ENCODE results near the gene STIM2.

Gene STIM2

GRCh38 chr4:26884486-26884988 is 23.9 kb downstream of the STIM2 start:
- Histone ChIP-seq H3K4me1 (ENCODE audit: control insufficient read depth in 2 of 2, insufficient read depth in 1 of 2, low read depth in 1 of 2, low read length in 2 of 2) (no peaks in the 10 kb centered on the region), H3K14ac (ENCODE audit: low read length) (no peak overlapping the region), H3K79me1 (ENCODE audit: low read depth, low read length) (peaks cover 1% of the 10 kb centered on the region), H3K18ac (ENCODE audit: low read length) (no peak overlapping the region), H2BK12ac (ENCODE audit: low read length) (no peak overlapping the region), H2AFZ (ENCODE audit: low read length) (no peak overlapping the region), H3K27ac (replicated peaks; ENCODE audit: low read length) (no peak overlapping the region), H3K23ac (ENCODE audit: low read depth, low read length, poor library complexity) (no peak overlapping the region), H2AK5ac (ENCODE audit: low read depth, low read length) (no peak overlapping the region), H4K8ac (ENCODE audit: low read depth, low read length) (no peak overlapping the region), H2BK120ac (ENCODE audit: low read depth, low read length) (no peak overlapping the region), H2BK15ac (ENCODE audit: low read length) (no peak overlapping the region), H3K27me3 (ENCODE audit: control insufficient read depth in 3 of 3, insufficient read depth in 3 of 3, low read depth in 1 of 3, low read length in 3 of 3) (no peaks in the 10 kb centered on the region), H2BK5ac (ENCODE audit: low read length) (no peak overlapping the region), H3K4me3 (ENCODE audit: low read length in 2 of 2) (no peak overlapping the region), H3K9ac (ENCODE audit: low read depth, low read length, poor library complexity) (no peak overlapping the region), H3K36me3 (replicated peaks in 1 of 2; ENCODE audit: control insufficient read depth in 2 of 2, insufficient read depth in 2 of 2, low read length in 2 of 2) (no peaks in the 10 kb centered on the region), H4K91ac (ENCODE audit: low read depth, low read length, poor library complexity) (no peak overlapping the region), H3K4ac (ENCODE audit: low read length) (no peak overlapping the region), H3K9me3 (replicated peaks in 1 of 2; ENCODE audit: control insufficient read depth in 2 of 2, insufficient read depth in 1 of 2, low read depth in 1 of 2, low read length in 2 of 2) (peaks cover 0 to 3% of the 10 kb centered on the region in 2 donors), H3K4me2 (ENCODE audit: insufficient read depth, low read length, poor library complexity, severe bottlenecking) (no peak overlapping the region)
- DNase-seq (ENCODE audit: low spot score) = no peak
- WGBS, 2 donors (ENCODE audit: extremely low coverage in 2 of 2, insufficient read length in 2 of 2, insufficient replicate concordance in 1 of 2) = no CpG with 5 or more reads among the region's 5 CpGs

DNA sequence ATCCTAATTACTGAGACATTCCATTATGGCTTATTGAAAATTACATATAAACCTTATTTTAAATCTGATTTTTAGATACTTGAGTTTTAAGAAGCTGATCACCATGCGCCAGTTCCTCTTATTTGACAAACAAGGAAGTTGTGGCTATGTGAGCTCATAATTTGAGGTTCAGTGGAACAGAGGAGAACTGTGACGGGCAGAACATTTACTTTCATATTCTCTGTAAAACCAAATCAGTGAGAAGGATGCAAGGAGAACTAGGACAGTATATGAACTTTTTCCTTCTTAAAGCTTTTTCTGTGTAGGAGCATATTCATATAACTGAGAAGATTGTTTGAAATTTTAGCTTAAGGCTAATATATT is 25.3 kb downstream of the STIM2 start:
- no peak overlapping the region for H2BK5ac ChIP-seq (ENCODE audit: low read length)
- no peak overlapping the region for H4K91ac ChIP-seq (ENCODE audit: low read depth, low read length, poor library complexity)
- H3K36me3 ChIP-seq (replicated peaks in 1 of 2; ENCODE audit: control insufficient read depth in 2 of 2, insufficient read depth in 2 of 2, low read length in 2 of 2) = no peaks in the 10 kb centered on the region
- H3K9me3 ChIP-seq (replicated peaks in 1 of 2; ENCODE audit: control insufficient read depth in 2 of 2, insufficient read depth in 1 of 2, low read depth in 1 of 2, low read length in 2 of 2) = peaks cover 0 to 2% of the 10 kb centered on the region in 2 donors
- H3K27me3 ChIP-seq (ENCODE audit: control insufficient read depth in 3 of 3, insufficient read depth in 3 of 3, low read depth in 1 of 3, low read length in 3 of 3) = no peaks in the 10 kb centered on the region
- no peak overlapping the region for H3K4ac ChIP-seq (ENCODE audit: low read length)
- no peak overlapping the region for H3K27ac ChIP-seq (replicated peaks; ENCODE audit: low read length)
- no peak for DNase-seq (ENCODE audit: low spot score)
- H2BK12ac ChIP-seq (ENCODE audit: low read length) = no peak overlapping the region
- no peak overlapping the region for H4K8ac ChIP-seq (ENCODE audit: low read depth, low read length)
- no peak overlapping the region for H3K23ac ChIP-seq (ENCODE audit: low read depth, low read length, poor library complexity)
- no peak overlapping the region for H2BK120ac ChIP-seq (ENCODE audit: low read depth, low read length)
- H3K18ac ChIP-seq (ENCODE audit: low read length) = no peak overlapping the region
- no peak overlapping the region for H3K14ac ChIP-seq (ENCODE audit: low read length)
- H3K79me1 ChIP-seq (ENCODE audit: low read depth, low read length) = peaks cover 1% of the 10 kb centered on the region
- H3K4me2 ChIP-seq (ENCODE audit: insufficient read depth, low read length, poor library complexity, severe bottlenecking) = no peak overlapping the region
- WGBS, 2 donors (ENCODE audit: extremely low coverage in 2 of 2, insufficient read length in 2 of 2, insufficient replicate concordance in 1 of 2) = no CpG with 5 or more reads among the region's 2 CpGs
- H2AFZ ChIP-seq (ENCODE audit: low read length) = no peak overlapping the region
- no peak overlapping the region for H2BK15ac ChIP-seq (ENCODE audit: low read length)
- H3K4me3 ChIP-seq (ENCODE audit: low read length in 2 of 2) = no peak overlapping the region
- H3K4me1 ChIP-seq (ENCODE audit: control insufficient read depth in 2 of 2, insufficient read depth in 1 of 2, low read depth in 1 of 2, low read length in 2 of 2) = no peaks in the 10 kb centered on the region
- H3K9ac ChIP-seq (ENCODE audit: low read depth, low read length, poor library complexity) = no peak overlapping the region
- no peak overlapping the region for H2AK5ac ChIP-seq (ENCODE audit: low read depth, low read length)

DNA sequence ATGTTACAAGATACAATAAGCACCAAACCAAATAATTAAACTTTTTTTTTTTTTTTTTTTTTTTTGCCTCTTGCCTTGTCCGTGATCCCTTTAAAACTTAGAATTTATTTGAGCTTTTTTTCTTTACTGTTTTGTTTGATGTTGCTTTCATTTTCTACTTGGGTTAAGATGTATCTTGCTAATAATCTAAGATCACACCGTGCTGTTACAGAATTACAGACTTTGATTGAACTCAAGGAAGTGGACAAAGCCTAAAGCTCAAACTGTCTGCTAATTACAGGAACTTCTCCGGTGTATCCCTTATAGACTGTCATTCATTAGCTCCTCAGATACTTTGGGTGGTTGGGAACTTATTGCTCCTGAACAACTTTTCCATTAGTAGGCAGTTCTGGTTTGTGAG is 26.5 kb downstream of the STIM2 start:
- Histone ChIP-seq H3K36me3 (replicated peaks in 1 of 2; ENCODE audit: control insufficient read depth in 2 of 2, insufficient read depth in 2 of 2, low read length in 2 of 2) (no peaks in the 10 kb centered on the region), H3K27me3 (ENCODE audit: control insufficient read depth in 3 of 3, insufficient read depth in 3 of 3, low read depth in 1 of 3, low read length in 3 of 3) (no peaks in the 10 kb centered on the region), H2AK5ac (ENCODE audit: low read depth, low read length) (no peak overlapping the region), H3K9ac (ENCODE audit: low read depth, low read length, poor library complexity) (no peak overlapping the region), H3K23ac (ENCODE audit: low read depth, low read length, poor library complexity) (no peak overlapping the region), H3K4me1 (ENCODE audit: control insufficient read depth in 2 of 2, insufficient read depth in 1 of 2, low read depth in 1 of 2, low read length in 2 of 2) (no peaks in the 10 kb centered on the region), H2BK12ac (ENCODE audit: low read length) (no peak overlapping the region), H3K14ac (ENCODE audit: low read length) (no peak overlapping the region), H3K18ac (ENCODE audit: low read length) (no peak overlapping the region), H3K9me3 (replicated peaks in 1 of 2; ENCODE audit: control insufficient read depth in 2 of 2, insufficient read depth in 1 of 2, low read depth in 1 of 2, low read length in 2 of 2) (peaks cover 0 to 9% of the 10 kb centered on the region in 2 donors), H2AFZ (ENCODE audit: low read length) (no peak overlapping the region), H3K4me2 (ENCODE audit: insufficient read depth, low read length, poor library complexity, severe bottlenecking) (no peak overlapping the region), H3K4ac (ENCODE audit: low read length) (no peak overlapping the region), H2BK120ac (ENCODE audit: low read depth, low read length) (no peak overlapping the region), H3K79me1 (ENCODE audit: low read depth, low read length) (peaks cover 2% of the 10 kb centered on the region), H2BK15ac (ENCODE audit: low read length) (no peak overlapping the region), H4K91ac (ENCODE audit: low read depth, low read length, poor library complexity) (no peak overlapping the region), H3K27ac (replicated peaks; ENCODE audit: low read length) (no peak overlapping the region), H2BK5ac (ENCODE audit: low read length) (no peak overlapping the region), H4K8ac (ENCODE audit: low read depth, low read length) (no peak overlapping the region), H3K4me3 (ENCODE audit: low read length in 2 of 2) (no peak overlapping the region)
- no CpG with 5 or more reads among the region's 3 CpGs for WGBS, 2 donors (ENCODE audit: extremely low coverage in 2 of 2, insufficient read length in 2 of 2, insufficient replicate concordance in 1 of 2)
- DNase-seq (ENCODE audit: low spot score) = no peak

DNA sequence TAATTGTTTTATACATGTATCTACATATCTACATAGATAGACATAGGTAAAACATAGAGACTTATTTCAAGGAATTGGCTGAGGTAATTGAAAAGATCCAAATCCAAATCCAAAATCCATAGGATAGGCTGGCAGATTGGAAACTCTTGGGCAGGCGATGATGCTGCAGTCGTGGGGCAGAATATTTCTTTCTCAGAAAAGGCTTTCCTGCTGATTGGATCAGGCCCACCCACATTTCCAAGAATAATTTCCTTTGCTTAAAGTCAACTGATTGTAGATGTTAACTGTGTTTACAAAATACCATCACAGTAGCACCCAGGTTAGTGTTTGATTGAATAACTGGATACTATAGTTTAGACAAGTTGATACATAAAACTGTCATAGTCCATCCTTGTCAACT is 27.2 kb downstream of the STIM2 start:
- H3K18ac ChIP-seq (ENCODE audit: low read length) = no peak overlapping the region
- H3K27ac ChIP-seq (replicated peaks; ENCODE audit: low read length) = no peak overlapping the region
- H2BK15ac ChIP-seq (ENCODE audit: low read length) = no peak overlapping the region
- H3K4me2 ChIP-seq (ENCODE audit: insufficient read depth, low read length, poor library complexity, severe bottlenecking) = no peak overlapping the region
- H2AK5ac ChIP-seq (ENCODE audit: low read depth, low read length) = no peak overlapping the region
- H3K4ac ChIP-seq (ENCODE audit: low read length) = no peak overlapping the region
- H3K4me1 ChIP-seq (ENCODE audit: control insufficient read depth in 2 of 2, insufficient read depth in 1 of 2, low read depth in 1 of 2, low read length in 2 of 2) = no peaks in the 10 kb centered on the region
- no peak overlapping the region for H4K8ac ChIP-seq (ENCODE audit: low read depth, low read length)
- H3K23ac ChIP-seq (ENCODE audit: low read depth, low read length, poor library complexity) = no peak overlapping the region
- DNase-seq (ENCODE audit: low spot score) = no peak
- WGBS, 2 donors (ENCODE audit: extremely low coverage in 2 of 2, insufficient read length in 2 of 2, insufficient replicate concordance in 1 of 2) = no CpG with 5 or more reads among the region's 2 CpGs
- no peak overlapping the region for H2BK5ac ChIP-seq (ENCODE audit: low read length)
- H3K36me3 ChIP-seq (replicated peaks in 1 of 2; ENCODE audit: control insufficient read depth in 2 of 2, insufficient read depth in 2 of 2, low read length in 2 of 2) = no peaks in the 10 kb centered on the region
- peaks cover 2% of the 10 kb centered on the region for H3K79me1 ChIP-seq (ENCODE audit: low read depth, low read length)
- no peak overlapping the region for H3K4me3 ChIP-seq (ENCODE audit: low read length in 2 of 2)
- H3K27me3 ChIP-seq (ENCODE audit: control insufficient read depth in 3 of 3, insufficient read depth in 3 of 3, low read depth in 1 of 3, low read length in 3 of 3) = no peaks in the 10 kb centered on the region
- no peak overlapping the region for H2AFZ ChIP-seq (ENCODE audit: low read length)
- no peak overlapping the region for H4K91ac ChIP-seq (ENCODE audit: low read depth, low read length, poor library complexity)
- H3K14ac ChIP-seq (ENCODE audit: low read length) = no peak overlapping the region
- H2BK120ac ChIP-seq (ENCODE audit: low read depth, low read length) = no peak overlapping the region
- no peak overlapping the region for H2BK12ac ChIP-seq (ENCODE audit: low read length)
- peaks cover 0 to 9% of the 10 kb centered on the region in 2 donors for H3K9me3 ChIP-seq (replicated peaks in 1 of 2; ENCODE audit: control insufficient read depth in 2 of 2, insufficient read depth in 1 of 2, low read depth in 1 of 2, low read length in 2 of 2)
- H3K9ac ChIP-seq (ENCODE audit: low read depth, low read length, poor library complexity) = no peak overlapping the region
